GM12878 (cell line): ENCODE measurements around the gene DDX51. TPM values are rescaled to one million over a fixed set of nuclear protein-coding genes. Genes with fewer than 3 reads are reported as not detected.
"Not testable (repeated sequence)": the region's sequence is repeated elsewhere in the genome, so short reads cannot be mapped to it uniquely, and the experiment has no call there.

Experiments used
- ATAC-seq: fragments of 200-7000 bp; cut with Tn5 transposase; 3 replicates; pipeline ENCODE4 v1.9.1; 2020; ENCODE audit warnings: mild to moderate bottlenecking, moderate library complexity
- BruUV-seq: library from RNA; stranded (reverse); fragments of 400-500 nt; replicated peaks from 2 replicates; lab custom pipeline; 2021; lab: Mats Ljungman, UMichigan
- CTCF ChIA-PET: fragments of 300-600 bp; sonication (Branson Sonifier 250); formaldehyde crosslinking; extraction: SDS; loops from one replicate; lab custom pipeline; 2021; ENCODE audit warnings: inconsistent platforms; lab: Yijun Ruan, JAX
- POLR2A ChIA-PET: fragments of 350-600 bp; formaldehyde crosslinking; extraction: SDS; loops from one replicate; lab custom pipeline; 2021; ENCODE audit warnings: inconsistent platforms; lab: Charles Lee
- RAD21 ChIA-PET: fragments of 300-600 bp; sonication (Branson Sonifier 250); formaldehyde crosslinking; loops from one replicate; lab custom pipeline; 2023; ENCODE audit warnings: antibody characterized with exemption; ENCODE audit not compliant: unreplicated experiment; lab: Charles Lee
- SMC1A ChIA-PET: fragments of 300-600 bp; sonication (Branson Sonifier 250); formaldehyde crosslinking; loops from one replicate; lab custom pipeline; 2023; ENCODE audit not compliant: unreplicated experiment, uncharacterized antibody; lab: Charles Lee
- DNase-seq: peaks from one replicate; pipeline ENCODE4 v3.0.0-alpha.2; 2011; ENCODE audit warnings: low read depth, low spot score
- FAIRE-seq: peaks from 3 replicates; lab custom pipeline; 2011; peaks lifted over from hg19 to GRCh38; lab: Jason Lieb, UNC
- H2AFZ ChIP-seq: 2 replicates; pipeline ENCODE4 v1.6.0; 2011; ENCODE audit warnings: low read depth, low read length, control low read depth; ENCODE audit not compliant: control insufficient read depth
- H3K27ac ChIP-seq: 2 replicates; pipeline ENCODE4 v1.5.1; 2011; ENCODE audit warnings: control low read depth; ENCODE audit not compliant: control insufficient read depth, insufficient read depth
- H3K27me3 ChIP-seq, 2 experiments: replicated peaks in 1 of 2; 2 replicates each; pipeline versions ENCODE4 v1.6.0 to v1.6.1; 2011; ENCODE audit warnings: low read length in 1 of 2; ENCODE audit not compliant: control insufficient read depth in 2 of 2, insufficient read depth in 2 of 2
- H3K36me3 ChIP-seq, 2 experiments: 2 replicates each; pipeline ENCODE4 v1.5.1; 2011; ENCODE audit warnings: low read length in 1 of 2; ENCODE audit not compliant: control insufficient read depth in 2 of 2, insufficient read depth in 2 of 2
- H3K4me1 ChIP-seq: 2 replicates; pipeline ENCODE4 v1.6.1; 2011; ENCODE audit warnings: mild to moderate bottlenecking, low read length, moderate library complexity, mixed read lengths; ENCODE audit not compliant: control insufficient read depth, insufficient read depth
- H3K4me2 ChIP-seq: 2 replicates; pipeline ENCODE4 v1.6.0; 2011; ENCODE audit warnings: control low read depth; ENCODE audit not compliant: control insufficient read depth, insufficient read depth
- H3K4me3 ChIP-seq: fragments of 200-600 bp; sonication (generic); 2 replicates; pipeline ENCODE4 v1.5.1; 2016
- H3K79me2 ChIP-seq: 2 replicates; pipeline ENCODE4 v1.6.0; 2011; ENCODE audit warnings: low read length; ENCODE audit not compliant: control insufficient read depth, insufficient read depth
- H3K9ac ChIP-seq: 2 replicates; pipeline ENCODE4 v1.8.0; 2011; ENCODE audit warnings: low read length, control low read depth, mixed read lengths; ENCODE audit not compliant: control insufficient read depth, insufficient read depth
- H3K9me3 ChIP-seq: replicated peaks from 3 replicates; pipeline ENCODE4 v1.5.1; 2011; ENCODE audit warnings: mild to moderate bottlenecking, low read length; ENCODE audit not compliant: control insufficient read depth, insufficient read depth
- H4K20me1 ChIP-seq: 2 replicates; pipeline ENCODE4 v1.6.0; 2011; ENCODE audit not compliant: control insufficient read depth, insufficient read depth
- BHLHE40 ChIP-seq, 2 experiments: fragments of 450-650 bp in 1 of 2; IDR thresholded peaks; 2 replicates each; pipeline ENCODE4 v1.6.1; 2011 to 2017; ENCODE audit warnings: low read depth in 2 of 2, borderline replicate concordance in 1 of 2, improper control_type of control experiment in 1 of 2, low read length in 1 of 2, mild to moderate bottlenecking in 1 of 2
- CBFB ChIP-seq: IDR thresholded peaks from 2 replicates; pipeline ENCODE4 v1.6.1; 2016; ENCODE audit warnings: antibody characterized with exemption, low read depth
- CHD1 ChIP-seq: IDR thresholded peaks from 2 replicates; pipeline ENCODE4 v1.6.1; 2012; ENCODE audit warnings: low read depth, low read length, improper control_type of control experiment
- CREM ChIP-seq: IDR thresholded peaks from 2 replicates; pipeline ENCODE4 v1.6.1; 2014; ENCODE audit warnings: antibody characterized with exemption, low read depth
- LARP7 ChIP-seq: fragments of 450-650 bp; IDR thresholded peaks from 2 replicates; pipeline ENCODE4 v1.6.1; 2017; ENCODE audit warnings: mild to moderate bottlenecking
- NFXL1 ChIP-seq: fragments of 450-650 bp; IDR thresholded peaks from 2 replicates; pipeline ENCODE4 v1.6.1; 2017; ENCODE audit warnings: antibody characterized with exemption, mild to moderate bottlenecking, borderline replicate concordance
- PML ChIP-seq: IDR thresholded peaks from 2 replicates; pipeline ENCODE4 v1.6.1; 2012; ENCODE audit warnings: low read length, inconsistent platforms
- SMAD1 ChIP-seq: fragments of 450-650 bp; IDR thresholded peaks from 2 replicates; pipeline ENCODE4 v1.6.1; 2018; ENCODE audit warnings: mild to moderate bottlenecking, low read depth; ENCODE audit not compliant: partially characterized antibody
- WGBS: methylation state at CpG from one replicate; pipeline ENCODE4 v1.1.6; 2016; ENCODE audit warnings: low lambda C conversion rate; ENCODE audit not compliant: insufficient replicate concordance, insufficient coverage; ENCODE audit errors: missing lambda C conversion rate; 5-methylcytosine and 5-hydroxymethylcytosine counted together
- in situ Hi-C: fragments of 300-500 bp; cut with MboI; formaldehyde crosslinking; loops from 9 replicates; pipeline ENCODE4 v1.14.3; 2018; ENCODE audit warnings: mixed read lengths
- intact Hi-C: fragments of 100-400 bp; cut with micrococcal nuclease; formaldehyde crosslinking; loops from one replicate; pipeline ENCODE4 v1.14.2; 2022; ENCODE audit not compliant: unreplicated experiment
- polyA plus RNA-seq, 11 experiments: library from polyadenylated mRNA; depleted of rRNA in 4 of 11; unstranded in 6 of 11; stranded (reverse) in 5 of 11; fragments of >200 nt; fragmentation: Nextera tagmentation in 4 of 11; fragmentation: Illumina TruSeq in 1 of 11; extraction: Ambion mirVana in 4 of 11; extraction: Trizol in 1 of 11; gene quantifications; 1 replicate in 1 of 11; 2 replicates in 10 of 11; pipeline versions ENCODE4 v1.2.1 to v1.2.3, GENCODE V29; 2011 to 2016; ENCODE audit warnings: inconsistent platforms in 2 of 11, missing spikeins in 2 of 11, low read depth in 1 of 11
- total RNA-seq, 4 experiments: library from RNA; depleted of rRNA in 3 of 4; stranded (reverse); fragments of >200 nt in 3 of 4; fragmentation: Illumina TruSeq in 1 of 4; extraction: Trizol in 1 of 4; gene quantifications; 2 replicates each; pipeline versions ENCODE4 v1.2.1 to v1.2.3, GENCODE V29; 2013 to 2021
- TF ChIP-seq, protein P1 (sequence below): IDR thresholded peaks from 2 replicates; pipeline ENCODE4 v1.6.1; 2011; ENCODE audit warnings: borderline replicate concordance, low read depth, mild to moderate bottlenecking, moderate library complexity, low read length; ENCODE audit not compliant: insufficient read depth, poor library complexity, severe bottlenecking
- TF ChIP-seq, protein P2 (sequence below): fragments of 450-650 bp; formaldehyde crosslinking; IDR thresholded peaks from 2 replicates; pipeline ENCODE4 v1.5.0; 2022; ENCODE audit warnings: mild to moderate bottlenecking, missing genetic modification characterization

The DDX51 gene
- total and polyA plus RNA-seq, 10 of the 15 experiments (the other 5 are each of a cell fraction or from before 2014, with no cell fraction given), result 0.97 to 29.1 (median 9.8) TPM

DNA sequence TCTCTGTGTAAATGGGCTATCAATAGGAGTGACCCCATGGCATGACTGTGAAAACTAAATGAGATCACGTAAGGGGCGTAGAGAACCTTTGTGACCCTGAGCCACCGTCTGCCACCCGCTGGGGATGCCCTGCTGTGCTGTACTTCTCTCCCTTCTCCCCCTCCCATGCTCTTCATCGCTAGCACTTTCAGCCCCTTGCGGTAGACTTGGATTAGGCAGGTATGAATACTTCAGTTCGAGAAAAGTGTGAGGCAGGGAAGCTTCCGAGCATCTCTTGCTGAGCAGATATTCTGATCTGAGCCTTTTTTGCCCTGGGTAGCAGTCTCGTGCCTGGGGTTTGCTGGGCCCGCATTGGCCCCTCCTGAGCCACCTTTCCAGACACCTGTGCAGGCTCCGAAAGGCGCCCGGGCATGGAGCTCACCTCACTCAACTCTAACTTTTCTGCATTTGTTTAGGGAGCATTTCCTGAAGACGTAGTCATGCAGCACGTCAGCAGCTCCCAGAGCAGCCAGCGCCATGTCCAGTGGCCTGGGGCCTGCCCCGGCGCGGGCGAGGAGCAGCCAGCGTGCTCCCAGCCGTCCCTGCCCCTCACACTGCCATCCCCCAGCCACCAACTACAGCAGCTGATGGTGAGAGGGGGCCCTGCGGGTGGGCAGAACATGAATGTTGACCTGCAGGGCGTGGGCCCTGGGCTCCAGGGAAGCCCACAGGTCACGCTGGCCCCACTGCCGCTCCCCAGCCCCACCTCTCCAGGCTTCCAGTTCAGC lies 40.4 kb downstream of the DDX51 start:
- WGBS, result 97% methylated on average over 26 of the region's 26 CpGs
- in situ Hi-C loops, result no loop called here
- no peaks in the 10 kb centered on the region for H4K20me1 ChIP-seq
- no peaks in the 10 kb centered on the region for H3K27me3 ChIP-seq
- peaks cover 3 to 7% of the 10 kb centered on the region in 2 experiments; a peak in 3 of 4 replicates for H3K36me3 ChIP-seq
- RAD21 ChIA-PET, result no interaction called here
- no peaks in the 10 kb centered on the region for H3K79me2 ChIP-seq
- H3K4me3 ChIP-seq, result no peak overlapping the region
- H3K4me1 ChIP-seq, result no peaks in the 10 kb centered on the region
- POLR2A ChIA-PET, result no interaction called here
- no peak overlapping the region for H3K4me2 ChIP-seq
- no peak overlapping the region for H2AFZ ChIP-seq
- SMC1A ChIA-PET, result no interaction called here
- CTCF ChIA-PET, result no interaction called here
- no peak overlapping the region for H3K27ac ChIP-seq
- ATAC-seq (no peak), FAIRE-seq (no peak), DNase-seq (no peak)
- H3K9me3 ChIP-seq, result no peaks in the 10 kb centered on the region
- H3K9ac ChIP-seq, result no peak overlapping the region
- intact Hi-C loops, result no loop called here
- TF ChIP-seq LARP7 (no peak), NFXL1 (no peak), CREM (no peak), SMAD1 (no peak), CBFB (no peak), BHLHE40 (IDR thresholded peaks at IDR 0.05; ENCODE audit: borderline replicate concordance in 1 of 2, low read depth in 2 of 2, low read length in 1 of 2) (no peak), CHD1 (no peak), PML (no peak)
- TF ChIP-seq, protein P1, sequence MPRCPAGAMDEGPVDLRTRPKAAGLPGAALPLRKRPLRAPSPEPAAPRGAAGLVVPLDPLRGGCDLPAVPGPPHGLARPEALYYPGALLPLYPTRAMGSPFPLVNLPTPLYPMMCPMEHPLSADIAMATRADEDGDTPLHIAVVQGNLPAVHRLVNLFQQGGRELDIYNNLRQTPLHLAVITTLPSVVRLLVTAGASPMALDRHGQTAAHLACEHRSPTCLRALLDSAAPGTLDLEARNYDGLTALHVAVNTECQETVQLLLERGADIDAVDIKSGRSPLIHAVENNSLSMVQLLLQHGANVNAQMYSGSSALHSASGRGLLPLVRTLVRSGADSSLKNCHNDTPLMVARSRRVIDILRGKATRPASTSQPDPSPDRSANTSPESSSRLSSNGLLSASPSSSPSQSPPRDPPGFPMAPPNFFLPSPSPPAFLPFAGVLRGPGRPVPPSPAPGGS, result no peak
- TF ChIP-seq, protein P2, sequence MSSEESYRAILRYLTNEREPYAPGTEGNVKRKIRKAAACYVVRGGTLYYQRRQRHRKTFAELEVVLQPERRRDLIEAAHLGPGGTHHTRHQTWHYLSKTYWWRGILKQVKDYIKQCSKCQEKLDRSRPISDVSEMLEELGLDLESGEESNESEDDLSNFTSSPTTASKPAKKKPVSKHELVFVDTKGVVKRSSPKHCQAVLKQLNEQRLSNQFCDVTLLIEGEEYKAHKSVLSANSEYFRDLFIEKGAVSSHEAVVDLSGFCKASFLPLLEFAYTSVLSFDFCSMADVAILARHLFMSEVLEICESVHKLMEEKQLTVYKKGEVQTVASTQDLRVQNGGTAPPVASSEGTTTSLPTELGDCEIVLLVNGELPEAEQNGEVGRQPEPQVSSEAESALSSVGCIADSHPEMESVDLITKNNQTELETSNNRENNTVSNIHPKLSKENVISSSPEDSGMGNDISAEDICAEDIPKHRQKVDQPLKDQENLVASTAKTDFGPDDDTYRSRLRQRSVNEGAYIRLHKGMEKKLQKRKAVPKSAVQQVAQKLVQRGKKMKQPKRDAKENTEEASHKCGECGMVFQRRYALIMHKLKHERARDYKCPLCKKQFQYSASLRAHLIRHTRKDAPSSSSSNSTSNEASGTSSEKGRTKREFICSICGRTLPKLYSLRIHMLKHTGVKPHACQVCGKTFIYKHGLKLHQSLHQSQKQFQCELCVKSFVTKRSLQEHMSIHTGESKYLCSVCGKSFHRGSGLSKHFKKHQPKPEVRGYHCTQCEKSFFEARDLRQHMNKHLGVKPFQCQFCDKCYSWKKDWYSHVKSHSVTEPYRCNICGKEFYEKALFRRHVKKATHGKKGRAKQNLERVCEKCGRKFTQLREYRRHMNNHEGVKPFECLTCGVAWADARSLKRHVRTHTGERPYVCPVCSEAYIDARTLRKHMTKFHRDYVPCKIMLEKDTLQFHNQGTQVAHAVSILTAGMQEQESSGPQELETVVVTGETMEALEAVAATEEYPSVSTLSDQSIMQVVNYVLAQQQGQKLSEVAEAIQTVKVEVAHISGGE (CRISPR knock-in tag), result no peak
- no TSS peak for BruUV-seq

DNA sequence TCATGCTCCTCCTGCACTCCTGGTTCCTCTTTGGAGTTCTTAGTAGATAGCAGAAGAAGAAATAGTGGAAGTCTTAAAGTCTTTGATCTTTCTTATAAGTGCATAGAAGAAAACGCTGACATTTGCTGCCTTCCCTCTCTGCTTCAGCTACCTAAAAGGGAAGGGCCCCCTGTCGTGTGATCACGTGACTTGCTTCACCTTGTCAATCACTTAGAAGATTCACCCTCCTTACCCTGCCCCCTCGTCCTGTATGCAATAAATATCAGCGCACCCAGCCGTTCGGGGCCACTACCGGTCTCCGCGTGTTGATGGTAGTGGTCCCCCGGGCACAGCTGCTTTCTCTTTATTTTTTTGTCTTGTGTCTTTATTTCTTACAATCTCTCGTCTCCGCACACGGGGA lies 41.0 kb downstream of the DDX51 start:
- FAIRE-seq, DNase-seq, H3K9ac ChIP-seq, H3K4me1 ChIP-seq, H3K4me3 ChIP-seq, POLR2A ChIA-PET, in situ Hi-C loops, H3K27me3 ChIP-seq, ATAC-seq, RAD21 ChIA-PET, H4K20me1 ChIP-seq, intact Hi-C loops, CTCF ChIA-PET, H3K27ac ChIP-seq, BruUV-seq, H3K9me3 ChIP-seq, H3K79me2 ChIP-seq, H3K36me3 ChIP-seq, H2AFZ ChIP-seq, SMC1A ChIA-PET, H3K4me2 ChIP-seq: not testable (repeated sequence)
- WGBS, result 96% methylated on average over 14 of the region's 14 CpGs
